ACC112 (cell line): ENCODE measurements around the gene PPM1J.

Experiments
- H2AFZ ChIP-seq: fragments of 200-600 bp; sonication (generic); one replicate; pipeline ENCODE4 v1.6.0; 2017; ENCODE audit warnings: antibody characterized with exemption, low read length; ENCODE audit not compliant: unreplicated experiment
- H3K27ac ChIP-seq: fragments of 200-600 bp; sonication (generic); 2 replicates; pipeline ENCODE4 v1.5.1; 2014; ENCODE audit warnings: low read depth, mild to moderate bottlenecking, antibody characterized with exemption, low read length, moderate library complexity
- H3K27me3 ChIP-seq: fragments of 200-600 bp; sonication (generic); 2 replicates; pipeline ENCODE4 v1.6.1; 2014; ENCODE audit warnings: mild to moderate bottlenecking, antibody characterized with exemption, low read length, moderate library complexity, mixed read lengths; ENCODE audit not compliant: insufficient read depth
- H3K36me3 ChIP-seq: fragments of 200-600 bp; sonication (generic); 2 replicates; pipeline ENCODE4 v1.6.1; 2016; ENCODE audit warnings: mild to moderate bottlenecking, antibody characterized with exemption, low read length, moderate library complexity, mixed read lengths; ENCODE audit not compliant: insufficient read depth
- H3K4me1 ChIP-seq: fragments of 200-600 bp; sonication (generic); one replicate; pipeline ENCODE4 v1.6.1; 2016; ENCODE audit warnings: low read length, mixed read lengths; ENCODE audit not compliant: insufficient read depth, unreplicated experiment, control insufficient read depth
- H3K4me3 ChIP-seq: fragments of 200-600 bp; sonication (generic); 2 replicates; pipeline ENCODE4 v1.5.1; 2014; ENCODE audit warnings: mild to moderate bottlenecking, low read depth, low read length
- H3K79me2 ChIP-seq: fragments of 200-600 bp; sonication (generic); one replicate; pipeline ENCODE4 v1.6.0; 2016; ENCODE audit warnings: low read length; ENCODE audit not compliant: control insufficient read depth, unreplicated experiment, insufficient read depth

PPM1J gene

DNA sequence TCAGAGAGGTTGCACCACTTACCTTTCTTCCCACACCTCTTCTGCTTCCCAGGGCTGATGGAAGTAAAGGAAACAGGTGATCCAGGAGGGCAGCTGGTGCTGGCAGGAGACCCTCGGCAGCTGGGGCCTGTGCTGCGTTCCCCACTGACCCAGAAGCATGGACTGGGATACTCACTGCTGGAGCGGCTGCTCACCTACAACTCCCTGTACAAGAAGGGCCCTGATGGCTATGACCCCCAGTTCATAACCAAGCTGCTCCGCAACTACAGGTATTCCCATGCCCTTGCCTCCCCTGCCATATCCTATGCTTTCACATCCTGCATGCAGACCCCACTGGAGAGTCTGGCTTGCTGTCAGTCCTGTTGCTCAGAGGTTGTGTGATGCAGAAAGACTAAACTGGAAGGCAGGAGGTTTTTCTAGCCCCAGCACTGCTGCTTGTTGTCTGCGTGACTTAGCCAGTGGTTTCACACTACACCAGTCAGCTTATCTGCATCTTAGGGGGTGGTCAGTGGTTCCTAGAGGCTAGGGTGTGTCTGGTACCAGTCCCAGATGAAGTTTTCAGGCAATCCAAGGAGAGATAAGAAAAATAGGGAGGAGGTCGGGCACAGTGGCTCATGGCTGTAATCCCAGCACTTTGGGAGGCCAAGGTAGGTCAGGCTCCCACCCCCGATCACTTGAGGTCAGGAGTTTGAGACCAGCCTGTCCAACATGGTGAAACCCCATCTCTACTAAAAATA lies 18.4 kb downstream of the PPM1J start:
- no peaks in the 10 kb centered on the region for H3K79me2 ChIP-seq
- H3K27ac ChIP-seq = no peak overlapping the region
- H3K27me3 ChIP-seq = no peaks in the 10 kb centered on the region
- H2AFZ ChIP-seq = no peak overlapping the region
- no peak overlapping the region for H3K4me3 ChIP-seq
- H3K36me3 ChIP-seq = peaks cover 12% of the 10 kb centered on the region; the same call in 1 of the 2 replicates
- peaks cover 24% of the 10 kb centered on the region for H3K4me1 ChIP-seq

DNA sequence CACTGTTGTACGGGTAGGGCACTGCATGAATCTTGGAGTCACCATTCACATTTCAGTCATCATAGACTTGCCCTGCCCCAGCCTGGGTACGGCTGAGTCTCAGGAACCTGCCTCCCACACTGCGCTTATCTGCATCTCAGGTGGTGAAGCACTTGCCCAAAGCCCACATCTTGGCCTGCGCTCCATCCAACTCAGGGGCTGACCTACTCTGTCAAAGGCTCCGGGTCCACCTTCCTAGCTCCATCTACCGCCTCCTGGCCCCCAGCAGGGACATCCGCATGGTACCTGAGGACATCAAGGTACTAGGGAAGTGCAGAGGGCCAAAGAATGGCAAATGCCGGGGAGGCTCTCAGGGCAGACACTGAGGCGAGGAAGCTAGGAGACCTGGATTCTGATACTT lies 19.9 kb downstream of the PPM1J start:
- Histone ChIP-seq H3K27me3 (no peaks in the 10 kb centered on the region), H3K36me3 (peaks cover 16% of the 10 kb centered on the region; the same call in 1 of the 2 replicates), H2AFZ (no peak overlapping the region), H3K79me2 (no peaks in the 10 kb centered on the region), H3K27ac (no peak overlapping the region), H3K4me3 (no peak overlapping the region), H3K4me1 (peaks cover 10% of the 10 kb centered on the region)

DNA sequence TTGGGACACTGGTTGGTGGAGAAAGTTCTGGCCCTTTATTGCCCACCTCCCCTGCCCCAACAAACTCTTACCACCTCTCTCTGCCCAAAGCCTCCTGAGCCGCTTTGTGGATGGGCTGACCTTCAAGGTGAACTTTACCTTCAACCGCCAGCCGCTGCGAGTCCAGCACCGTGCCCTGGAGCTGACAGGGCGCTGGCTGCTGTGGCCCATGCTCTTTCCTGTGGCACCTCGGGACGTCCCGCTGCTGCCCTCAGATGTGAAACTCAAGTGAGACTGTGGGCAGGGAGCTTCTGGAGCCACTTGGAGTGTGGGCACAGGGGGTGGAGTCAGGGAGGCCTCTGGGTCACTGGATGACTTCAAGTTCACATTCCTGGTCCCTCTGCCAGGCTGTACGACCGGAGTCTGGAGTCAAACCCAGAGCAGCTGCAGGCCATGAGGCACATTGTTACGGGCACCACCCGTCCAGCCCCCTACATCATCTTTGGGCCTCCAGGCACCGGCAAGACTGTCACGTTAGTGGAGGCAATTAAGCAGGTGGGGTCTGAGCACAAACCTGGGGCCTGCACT lies 20.7 kb downstream of the PPM1J start:
- peaks cover 16% of the 10 kb centered on the region; the same call in 1 of the 2 replicates for H3K36me3 ChIP-seq
- H3K79me2 ChIP-seq = no peaks in the 10 kb centered on the region
- no peaks in the 10 kb centered on the region for H3K27me3 ChIP-seq
- peaks cover 2% of the 10 kb centered on the region for H3K4me1 ChIP-seq
- no peak overlapping the region for H3K4me3 ChIP-seq
- H3K27ac ChIP-seq = no peak overlapping the region
- no peak overlapping the region for H2AFZ ChIP-seq

DNA sequence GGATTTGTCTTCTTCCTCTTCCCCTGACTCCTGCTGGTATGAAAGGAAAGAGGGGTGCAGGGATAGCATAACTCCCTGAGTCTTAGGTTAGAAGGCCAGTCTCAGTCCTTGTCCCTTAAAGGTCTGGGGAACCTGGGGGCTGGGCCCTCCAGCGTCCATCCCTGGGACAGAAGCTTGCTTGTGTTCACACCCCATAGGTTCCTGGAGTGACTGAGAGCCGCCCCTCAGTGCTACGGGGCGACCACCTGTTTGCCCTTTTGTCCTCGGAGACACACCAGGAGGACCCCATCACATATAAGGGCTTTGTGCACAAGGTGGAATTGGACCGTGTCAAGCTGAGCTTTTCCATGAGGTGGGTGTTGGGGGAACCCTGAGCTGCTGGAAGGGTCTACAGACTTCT lies 21.3 kb downstream of the PPM1J start:
- Histone ChIP-seq H3K36me3 (peaks cover 16% of the 10 kb centered on the region; the same call in 1 of the 2 replicates), H3K4me1 (no peaks in the 10 kb centered on the region), H3K4me3 (no peak overlapping the region), H3K27ac (no peak overlapping the region), H3K79me2 (no peaks in the 10 kb centered on the region), H3K27me3 (no peaks in the 10 kb centered on the region), H2AFZ (no peak overlapping the region)

DNA sequence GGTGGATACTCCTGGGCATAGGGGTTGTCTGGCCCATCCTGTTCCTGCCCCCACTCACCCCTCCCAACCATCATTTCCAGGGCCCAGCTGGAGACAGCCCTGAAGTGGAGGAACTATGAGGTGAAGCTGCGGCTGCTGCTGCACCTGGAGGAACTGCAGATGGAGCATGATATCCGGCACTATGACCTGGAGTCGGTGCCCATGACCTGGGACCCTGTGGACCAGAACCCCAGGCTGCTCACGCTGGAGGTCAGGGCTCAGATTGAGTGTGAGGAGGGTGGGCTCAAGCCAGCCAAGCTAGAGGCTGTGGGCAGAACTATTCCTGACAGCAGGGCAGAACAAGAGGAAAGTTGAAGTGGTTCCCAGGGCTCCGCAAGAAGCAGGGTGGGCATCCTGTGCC lies 22.5 kb downstream of the PPM1J start:
- peaks cover 8% of the 10 kb centered on the region for H3K79me2 ChIP-seq
- no peaks in the 10 kb centered on the region for H3K27me3 ChIP-seq
- H3K4me1 ChIP-seq = no peaks in the 10 kb centered on the region
- H3K36me3 ChIP-seq = peaks cover 16% of the 10 kb centered on the region; the same call in 1 of the 2 replicates
- H2AFZ ChIP-seq = no peak overlapping the region
- H3K4me3 ChIP-seq = no peak overlapping the region
- no peak overlapping the region for H3K27ac ChIP-seq

DNA sequence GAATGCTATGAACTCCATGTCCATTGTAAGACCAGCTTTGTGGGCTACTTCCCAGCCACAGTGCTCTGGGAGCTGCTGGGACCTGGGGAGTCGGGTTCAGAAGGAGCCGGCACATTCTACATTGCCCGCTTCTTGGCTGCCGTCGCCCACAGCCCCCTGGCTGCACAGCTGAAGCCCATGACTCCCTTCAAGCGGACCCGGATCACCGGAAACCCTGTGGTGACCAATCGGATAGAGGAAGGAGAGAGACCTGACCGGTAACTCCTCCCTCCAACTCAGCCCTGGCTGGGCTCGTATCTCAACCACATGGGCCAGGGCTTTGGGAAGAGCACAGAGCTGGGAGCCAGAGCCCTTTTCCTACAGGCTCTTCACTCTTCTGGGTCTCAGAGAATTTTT lies 25.3 kb downstream of the PPM1J start:
- no peak overlapping the region for H2AFZ ChIP-seq
- no peak overlapping the region for H3K4me3 ChIP-seq
- H3K4me1 ChIP-seq = peaks cover 4% of the 10 kb centered on the region
- H3K79me2 ChIP-seq = peaks cover 23% of the 10 kb centered on the region
- H3K36me3 ChIP-seq = peaks cover 16% of the 10 kb centered on the region; the same call in 1 of the 2 replicates
- no peak overlapping the region for H3K27ac ChIP-seq
- H3K27me3 ChIP-seq = no peaks in the 10 kb centered on the region

DNA sequence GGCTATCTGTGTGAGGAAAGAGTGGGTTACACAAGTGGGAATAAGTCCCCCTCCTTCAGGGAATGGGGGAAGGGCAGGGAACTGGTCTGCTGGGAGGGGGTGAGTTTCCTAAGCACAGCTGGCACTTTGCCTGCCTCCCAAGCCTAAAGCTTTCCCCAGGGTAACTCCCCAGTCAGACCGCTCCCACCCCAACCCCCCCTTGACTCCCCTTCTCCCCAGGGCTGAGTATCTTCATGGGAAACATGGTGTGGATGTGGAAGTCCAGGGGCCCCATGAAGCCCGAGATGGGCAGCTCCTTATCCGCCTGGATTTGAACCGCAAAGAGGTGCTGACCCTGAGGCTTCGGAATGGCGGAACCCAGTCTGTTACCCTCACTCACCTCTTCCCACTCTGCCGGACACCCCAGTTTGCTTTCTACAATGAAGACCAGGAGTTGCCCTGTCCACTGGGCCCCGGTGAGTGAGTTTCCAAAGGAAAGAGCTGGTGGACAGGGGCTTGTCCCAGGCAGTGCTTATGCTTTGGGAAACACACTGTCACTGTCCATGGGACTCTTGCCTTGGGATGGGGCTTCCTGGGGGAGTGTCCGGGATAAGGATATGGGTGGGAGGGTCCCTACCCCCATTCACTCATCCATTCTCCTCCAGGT lies 25.8 kb downstream of the PPM1J start:
- H3K79me2 ChIP-seq = peaks cover 23% of the 10 kb centered on the region
- no peaks in the 10 kb centered on the region for H3K27me3 ChIP-seq
- peaks cover 16% of the 10 kb centered on the region; the same call in 1 of the 2 replicates for H3K36me3 ChIP-seq
- no peak overlapping the region for H2AFZ ChIP-seq
- no peak overlapping the region for H3K4me3 ChIP-seq
- H3K27ac ChIP-seq = no peak overlapping the region
- H3K4me1 ChIP-seq = peaks cover 4% of the 10 kb centered on the region

DNA sequence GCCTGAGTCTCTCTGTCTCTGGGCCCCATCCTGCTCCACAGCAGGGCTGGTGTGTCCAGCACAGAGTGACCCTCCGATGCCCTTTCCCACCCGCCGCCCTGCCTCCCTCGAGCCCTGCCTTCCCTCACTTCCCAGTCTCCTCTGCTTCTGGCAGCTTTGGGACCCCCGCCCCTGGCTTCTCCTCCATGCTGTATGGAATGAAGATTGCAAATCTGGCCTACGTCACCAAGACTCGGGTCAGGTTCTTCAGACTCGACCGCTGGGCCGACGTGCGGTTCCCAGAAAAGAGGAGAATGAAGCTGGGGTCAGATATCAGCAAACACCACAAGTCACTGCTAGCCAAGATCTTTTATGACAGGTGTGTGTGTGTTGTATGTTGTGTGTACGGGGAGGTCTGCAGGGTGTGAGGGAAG lies 26.3 kb downstream of the PPM1J start:
- H3K79me2 ChIP-seq = peaks cover 23% of the 10 kb centered on the region
- H2AFZ ChIP-seq = no peak overlapping the region
- H3K36me3 ChIP-seq = peaks cover 16% of the 10 kb centered on the region; the same call in 1 of the 2 replicates
- H3K27me3 ChIP-seq = no peaks in the 10 kb centered on the region
- no peak overlapping the region for H3K4me3 ChIP-seq
- peaks cover 4% of the 10 kb centered on the region for H3K4me1 ChIP-seq
- no peak overlapping the region for H3K27ac ChIP-seq

DNA sequence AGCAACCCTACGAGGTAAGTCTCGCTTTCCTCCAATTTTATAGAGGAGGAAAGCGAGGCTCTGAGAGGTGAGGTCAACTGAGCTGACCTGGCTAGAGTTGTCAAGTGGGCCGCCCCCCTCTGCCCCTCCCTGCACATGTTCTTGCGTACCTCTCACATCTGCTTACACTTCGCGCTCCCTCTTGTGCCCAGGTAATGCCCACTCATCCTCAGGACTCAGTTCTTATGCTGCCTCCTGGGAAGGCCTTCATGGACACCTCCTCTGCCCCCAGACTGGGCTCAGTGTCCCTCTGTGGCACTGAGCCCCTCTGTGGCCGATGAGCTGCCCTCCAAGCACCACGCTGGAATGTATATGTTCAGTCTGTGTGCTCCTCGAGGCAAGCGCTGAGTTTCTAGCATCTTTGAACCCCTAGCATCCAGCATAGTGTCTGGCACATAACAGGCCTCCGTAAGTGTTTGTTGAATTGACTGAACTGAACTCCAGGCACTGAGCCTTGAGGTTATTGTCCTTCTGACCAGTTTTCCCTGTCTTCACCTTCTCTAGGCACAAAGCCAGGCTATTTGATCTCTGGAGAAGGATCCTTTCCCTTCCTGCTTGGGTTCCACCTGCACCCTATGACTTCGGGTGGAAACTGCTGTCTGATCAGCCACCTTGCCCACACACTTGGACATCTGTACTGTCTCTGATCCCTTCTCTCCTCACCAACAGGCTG lies 27.2 kb downstream of the PPM1J start:
- H3K4me3 ChIP-seq = no peak overlapping the region
- peaks cover 31% of the 10 kb centered on the region for H3K79me2 ChIP-seq
- no peak overlapping the region for H3K27ac ChIP-seq
- peaks cover 4% of the 10 kb centered on the region for H3K4me1 ChIP-seq
- no peak overlapping the region for H2AFZ ChIP-seq
- H3K36me3 ChIP-seq = peaks cover 14% of the 10 kb centered on the region; the same call in 1 of the 2 replicates
- H3K27me3 ChIP-seq = no peaks in the 10 kb centered on the region

DNA sequence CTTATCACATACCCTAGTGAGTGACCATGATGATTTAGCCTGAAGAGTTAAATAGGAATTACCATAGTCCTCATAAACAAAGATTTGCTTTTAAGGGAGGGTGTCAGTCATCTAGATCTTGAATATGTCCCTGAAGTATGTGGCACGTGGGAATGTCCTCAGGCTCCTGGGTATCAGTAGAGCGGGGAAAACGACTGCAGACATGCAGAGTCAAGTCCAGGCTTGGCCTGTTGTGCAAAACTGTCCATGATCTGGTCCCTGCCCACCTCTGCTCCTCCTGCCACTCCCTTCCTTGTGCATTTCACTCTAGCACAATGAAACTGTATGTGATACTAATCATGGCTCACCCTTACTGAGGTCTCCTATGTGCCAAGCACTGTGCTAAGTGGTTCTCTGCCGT lies 27.8 kb downstream of the PPM1J start:
- no peak overlapping the region for H2AFZ ChIP-seq
- H3K4me1 ChIP-seq = peaks cover 4% of the 10 kb centered on the region
- H3K4me3 ChIP-seq = no peak overlapping the region
- H3K27ac ChIP-seq = no peak overlapping the region
- peaks cover 10% of the 10 kb centered on the region; the same call in 1 of the 2 replicates for H3K36me3 ChIP-seq
- no peaks in the 10 kb centered on the region for H3K27me3 ChIP-seq
- peaks cover 33% of the 10 kb centered on the region for H3K79me2 ChIP-seq
